Right lobe of liver (tissue), 4 donors: ENCODE results near the gene CX3CR1.

Source experiments
- POLR2A ChIP-seq: fragments of 450-650 bp; IDR thresholded peaks from one replicate; pipeline ENCODE4 v1.6.1; 2017; ENCODE audit warnings: antibody characterized with exemption, mild to moderate bottlenecking
- TF ChIP-seq, protein P1 (sequence below), 4 donors: fragments of 200-600 bp in 3 of 4; fragments of 450-650 bp in 1 of 4; IDR thresholded peaks; one replicate each; pipeline versions ENCODE4 v1.5.1 to v1.8.0; 2016 to 2022; ENCODE audit warnings: antibody characterized with exemption in 4 of 4, mild to moderate bottlenecking in 2 of 4
- donor health status: DM: no; HTN: no; CAD: no.
- donor health status: DM: no; HTN: no; CAD: no.
- donor health status: DM: no; HTN: yes; CAD: no.

DNA sequence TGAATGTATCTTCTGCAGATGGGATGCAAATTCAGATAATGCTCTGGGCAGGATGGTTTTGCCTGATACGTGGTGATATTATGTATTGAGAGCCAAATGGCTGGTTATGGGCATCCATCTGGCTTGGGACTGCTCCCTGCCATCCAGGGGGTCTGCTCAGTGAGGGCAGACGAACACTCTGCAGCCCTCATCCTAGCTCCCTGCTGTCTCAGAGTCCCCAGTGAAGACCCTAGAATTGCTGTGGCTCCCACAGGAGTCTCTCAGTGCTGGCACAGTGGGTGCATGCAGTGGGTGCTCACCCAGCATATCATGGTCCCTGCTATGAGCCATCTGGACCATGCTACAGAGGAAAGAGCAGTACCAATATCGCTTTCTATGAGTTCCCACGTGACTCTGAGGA lies 10.3 kb downstream of the CX3CR1 start:
- TF ChIP-seq, protein P1, sequence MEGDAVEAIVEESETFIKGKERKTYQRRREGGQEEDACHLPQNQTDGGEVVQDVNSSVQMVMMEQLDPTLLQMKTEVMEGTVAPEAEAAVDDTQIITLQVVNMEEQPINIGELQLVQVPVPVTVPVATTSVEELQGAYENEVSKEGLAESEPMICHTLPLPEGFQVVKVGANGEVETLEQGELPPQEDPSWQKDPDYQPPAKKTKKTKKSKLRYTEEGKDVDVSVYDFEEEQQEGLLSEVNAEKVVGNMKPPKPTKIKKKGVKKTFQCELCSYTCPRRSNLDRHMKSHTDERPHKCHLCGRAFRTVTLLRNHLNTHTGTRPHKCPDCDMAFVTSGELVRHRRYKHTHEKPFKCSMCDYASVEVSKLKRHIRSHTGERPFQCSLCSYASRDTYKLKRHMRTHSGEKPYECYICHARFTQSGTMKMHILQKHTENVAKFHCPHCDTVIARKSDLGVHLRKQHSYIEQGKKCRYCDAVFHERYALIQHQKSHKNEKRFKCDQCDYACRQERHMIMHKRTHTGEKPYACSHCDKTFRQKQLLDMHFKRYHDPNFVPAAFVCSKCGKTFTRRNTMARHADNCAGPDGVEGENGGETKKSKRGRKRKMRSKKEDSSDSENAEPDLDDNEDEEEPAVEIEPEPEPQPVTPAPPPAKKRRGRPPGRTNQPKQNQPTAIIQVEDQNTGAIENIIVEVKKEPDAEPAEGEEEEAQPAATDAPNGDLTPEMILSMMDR (IDR thresholded peaks at IDR 0.05), result no peak
- no peak for TF ChIP-seq POLR2A
